Nephron progenitor cell (in vitro differentiated cells): ENCODE data around the gene ADAM21.
A peak's percentile ranks its signal among the peaks of the same experiment; 100 is the strongest.
"Not testable (repeated sequence)": the region's sequence is repeated elsewhere in the genome, so short reads cannot be mapped to it uniquely, and the experiment has no call there.

Experiments used
- DNase-seq: peaks from one replicate; pipeline ENCODE4 v3.0.0; 2021
- H3K27ac Mint-ChIP-seq: 2 replicates; pipeline ENCODE4 v1.8.0; 2021; ENCODE audit warnings: mild to moderate bottlenecking, moderate library complexity, mixed read lengths
- H3K27me3 Mint-ChIP-seq: 2 replicates; pipeline ENCODE4 v1.8.0; 2021; ENCODE audit warnings: mild to moderate bottlenecking, low read depth, mixed read lengths; ENCODE audit not compliant: poor library complexity
- H3K36me3 Mint-ChIP-seq: 2 replicates; pipeline ENCODE4 v1.8.0; 2021; ENCODE audit warnings: low read depth, mixed read lengths
- H3K4me1 Mint-ChIP-seq: 2 replicates; pipeline ENCODE4 v1.8.0; 2021; ENCODE audit warnings: mixed read lengths
- H3K4me3 Mint-ChIP-seq: 2 replicates; pipeline ENCODE4 v1.8.0; 2021; ENCODE audit warnings: mild to moderate bottlenecking, moderate library complexity, mixed read lengths
- H3K9me3 Mint-ChIP-seq: 2 replicates; pipeline ENCODE4 v1.8.0; 2021; ENCODE audit warnings: mild to moderate bottlenecking, moderate library complexity, mixed read lengths
- TF ChIP-seq, protein P1 (sequence below): fragments of 200-600 bp; sonication (generic); IDR thresholded peaks from 2 replicates; pipeline ENCODE4 v1.5.0; 2021; ENCODE audit warnings: antibody characterized with exemption

Gene ADAM21

DNA sequence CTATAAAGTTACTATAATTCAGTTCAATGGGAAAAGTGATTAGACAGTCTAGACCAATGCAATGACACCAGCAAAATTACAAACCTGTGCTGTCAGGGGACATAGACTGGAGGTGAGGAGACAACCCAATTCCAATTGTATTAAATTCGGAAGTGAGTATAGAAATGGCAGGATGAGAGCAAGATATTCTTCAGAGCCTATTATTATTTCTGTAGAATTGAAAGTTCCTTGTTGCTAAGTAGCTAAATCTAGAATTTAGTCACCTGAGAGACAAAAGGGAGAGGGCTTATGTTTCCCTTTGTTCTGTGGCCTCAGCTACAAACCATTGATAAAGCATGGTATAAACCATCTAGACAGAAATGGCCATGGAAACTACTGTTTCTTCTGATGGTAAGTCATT, at the start of gene ADAM21:
TSS of gene ADAM21 (plus strand) at position 301 of the 400 bp plus-strand sequence. CDS start 5,326 bp downstream, outside the sequence.
- TF ChIP-seq, protein P1, sequence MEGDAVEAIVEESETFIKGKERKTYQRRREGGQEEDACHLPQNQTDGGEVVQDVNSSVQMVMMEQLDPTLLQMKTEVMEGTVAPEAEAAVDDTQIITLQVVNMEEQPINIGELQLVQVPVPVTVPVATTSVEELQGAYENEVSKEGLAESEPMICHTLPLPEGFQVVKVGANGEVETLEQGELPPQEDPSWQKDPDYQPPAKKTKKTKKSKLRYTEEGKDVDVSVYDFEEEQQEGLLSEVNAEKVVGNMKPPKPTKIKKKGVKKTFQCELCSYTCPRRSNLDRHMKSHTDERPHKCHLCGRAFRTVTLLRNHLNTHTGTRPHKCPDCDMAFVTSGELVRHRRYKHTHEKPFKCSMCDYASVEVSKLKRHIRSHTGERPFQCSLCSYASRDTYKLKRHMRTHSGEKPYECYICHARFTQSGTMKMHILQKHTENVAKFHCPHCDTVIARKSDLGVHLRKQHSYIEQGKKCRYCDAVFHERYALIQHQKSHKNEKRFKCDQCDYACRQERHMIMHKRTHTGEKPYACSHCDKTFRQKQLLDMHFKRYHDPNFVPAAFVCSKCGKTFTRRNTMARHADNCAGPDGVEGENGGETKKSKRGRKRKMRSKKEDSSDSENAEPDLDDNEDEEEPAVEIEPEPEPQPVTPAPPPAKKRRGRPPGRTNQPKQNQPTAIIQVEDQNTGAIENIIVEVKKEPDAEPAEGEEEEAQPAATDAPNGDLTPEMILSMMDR, result no peak
- Mint-ChIP-seq H3K9me3 (peaks cover 21% of the 10 kb centered on the region), H3K4me1 (peaks cover 12% of the 10 kb centered on the region), H3K27me3 (peaks cover 4% of the 10 kb centered on the region), H3K36me3 (peaks cover 13% of the 10 kb centered on the region), H3K27ac (no peak within 1 kb of the TSS), H3K4me3 (no peak within 1 kb of the TSS)
- no peak for DNase-seq

- TF ChIP-seq, protein P1, result peak; percentile 37
- not testable (repeated sequence) for H3K27me3 Mint-ChIP-seq, H3K4me1 Mint-ChIP-seq, DNase-seq, H3K4me3 Mint-ChIP-seq, H3K27ac Mint-ChIP-seq
- peaks cover 11% of the 10 kb centered on the region for H3K9me3 Mint-ChIP-seq
- H3K36me3 Mint-ChIP-seq, result peaks cover 51% of the 10 kb centered on the region
Observed at GRCh38 chr14:70403335-70403734, 48.6 kb upstream of the ADAM21 start.

GRCh38 chr14:70406216-70406615, 45.8 kb upstream of the ADAM21 start:
- peaks cover 57% of the 10 kb centered on the region for H3K36me3 Mint-ChIP-seq
- not testable (repeated sequence) for H3K27ac Mint-ChIP-seq, DNase-seq, H3K4me3 Mint-ChIP-seq, H3K27me3 Mint-ChIP-seq, H3K4me1 Mint-ChIP-seq
- peaks cover 11% of the 10 kb centered on the region for H3K9me3 Mint-ChIP-seq

- TF ChIP-seq, protein P1, result no peak
- Mint-ChIP-seq H3K36me3 (peaks cover 60% of the 10 kb centered on the region), H3K27ac (no peak overlapping the region), H3K9me3 (peaks cover 11% of the 10 kb centered on the region), H3K4me3 (no peak overlapping the region), H3K27me3 (no peaks in the 10 kb centered on the region), H3K4me1 (peaks cover 7% of the 10 kb centered on the region)
- DNase-seq, result no peak
Observed at GRCh38 chr14:70407621-70408020, 44.4 kb upstream of the ADAM21 start.

DNA sequence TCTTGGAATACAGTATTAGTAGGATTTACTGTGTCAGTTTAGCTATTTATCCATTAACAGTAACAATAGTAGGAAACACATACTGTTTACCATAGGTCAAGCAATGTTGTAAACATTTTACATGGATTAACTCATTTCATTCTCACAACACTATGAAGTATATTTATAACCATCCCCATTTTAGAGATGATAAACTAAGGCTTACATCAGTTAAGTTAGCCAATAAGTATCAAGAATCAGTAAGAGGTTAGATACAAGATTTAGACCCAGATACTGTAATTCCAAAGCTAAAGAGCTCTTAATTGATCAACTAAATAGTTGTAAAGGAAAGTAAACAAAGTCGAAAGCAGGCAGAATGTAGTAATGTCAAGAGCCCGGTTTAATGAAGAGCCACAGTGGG, 36.2 kb upstream of the ADAM21 start:
- Mint-ChIP-seq H3K36me3 (peaks cover 9% of the 10 kb centered on the region), H3K4me3 (peak overlapping the region; percentile 99), H3K27ac (no peak overlapping the region), H3K4me1 (peaks cover 24% of the 10 kb centered on the region), H3K9me3 (no peaks in the 10 kb centered on the region), H3K27me3 (no peaks in the 10 kb centered on the region)
- TF ChIP-seq, protein P1, result no peak
- no peak for DNase-seq

- Mint-ChIP-seq H3K27ac (peak overlapping the region; percentile 59), H3K9me3 (no peaks in the 10 kb centered on the region), H3K36me3 (peaks cover 8% of the 10 kb centered on the region), H3K27me3 (no peaks in the 10 kb centered on the region), H3K4me1 (peaks cover 23% of the 10 kb centered on the region), H3K4me3 (peak overlapping the region; percentile 99)
- no peak for DNase-seq
- TF ChIP-seq, protein P1, result no peak
Observed at GRCh38 chr14:70416338-70416724, 35.6 kb upstream of the ADAM21 start.
